Hepatocyte (in vitro differentiated cells): ENCODE measurements around the gene METTL25.

Experiments
- EZH2 ChIP-seq: fragments of 200-600 bp; sonication (generic); IDR thresholded peaks from 2 replicates; pipeline ENCODE4 v1.6.1; 2016; ENCODE audit warnings: antibody characterized with exemption, mild to moderate bottlenecking, borderline replicate concordance
- TF ChIP-seq, protein P1 (sequence below): fragments of 200-600 bp; sonication (generic); IDR thresholded peaks from 2 replicates; pipeline ENCODE4 v1.5.1; 2016; ENCODE audit warnings: antibody characterized with exemption, mild to moderate bottlenecking; ENCODE audit not compliant: poor library complexity

DNA sequence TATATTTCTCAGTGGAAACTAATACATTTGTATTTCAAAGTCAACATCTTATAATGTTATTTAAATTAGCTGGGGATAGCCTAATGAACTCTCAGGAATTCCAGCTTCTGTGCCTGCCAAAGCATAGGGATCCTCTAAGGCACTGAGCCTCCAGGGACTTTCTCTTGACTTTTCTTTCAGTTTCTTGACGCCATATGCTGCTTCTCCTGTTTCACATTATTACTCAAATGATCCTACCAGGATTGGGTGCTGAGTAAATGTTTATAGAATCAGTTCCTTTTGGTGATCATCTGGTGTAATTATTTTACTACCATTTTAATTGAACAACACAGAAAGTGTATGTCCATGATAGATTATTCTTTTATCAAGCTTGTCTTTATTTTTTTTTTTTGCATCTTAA is 7.9 kb downstream of the METTL25 start:
- TF ChIP-seq EZH2: no peak
- TF ChIP-seq, protein P1, sequence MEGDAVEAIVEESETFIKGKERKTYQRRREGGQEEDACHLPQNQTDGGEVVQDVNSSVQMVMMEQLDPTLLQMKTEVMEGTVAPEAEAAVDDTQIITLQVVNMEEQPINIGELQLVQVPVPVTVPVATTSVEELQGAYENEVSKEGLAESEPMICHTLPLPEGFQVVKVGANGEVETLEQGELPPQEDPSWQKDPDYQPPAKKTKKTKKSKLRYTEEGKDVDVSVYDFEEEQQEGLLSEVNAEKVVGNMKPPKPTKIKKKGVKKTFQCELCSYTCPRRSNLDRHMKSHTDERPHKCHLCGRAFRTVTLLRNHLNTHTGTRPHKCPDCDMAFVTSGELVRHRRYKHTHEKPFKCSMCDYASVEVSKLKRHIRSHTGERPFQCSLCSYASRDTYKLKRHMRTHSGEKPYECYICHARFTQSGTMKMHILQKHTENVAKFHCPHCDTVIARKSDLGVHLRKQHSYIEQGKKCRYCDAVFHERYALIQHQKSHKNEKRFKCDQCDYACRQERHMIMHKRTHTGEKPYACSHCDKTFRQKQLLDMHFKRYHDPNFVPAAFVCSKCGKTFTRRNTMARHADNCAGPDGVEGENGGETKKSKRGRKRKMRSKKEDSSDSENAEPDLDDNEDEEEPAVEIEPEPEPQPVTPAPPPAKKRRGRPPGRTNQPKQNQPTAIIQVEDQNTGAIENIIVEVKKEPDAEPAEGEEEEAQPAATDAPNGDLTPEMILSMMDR: no peak
